K562 (cell line): ENCODE measurements around the gene DDIT3. TPM values are rescaled to one million over a fixed set of nuclear protein-coding genes. Genes with fewer than 3 reads are reported as not detected.

Source experiments
- ATAC-seq: fragments of 200-7000 bp; cut with Tn5 transposase; 3 replicates; pipeline ENCODE4 v1.9.1; 2020; ENCODE audit warnings: moderate library complexity
- BruUV-seq: library from RNA; stranded (reverse); fragments of 400-500 nt; replicated peaks from 2 replicates; lab custom pipeline; 2021; lab: Mats Ljungman, UMichigan
- CTCF ChIA-PET: fragments of 300-600 bp; formaldehyde crosslinking; extraction: SDS; loops from one replicate; lab custom pipeline; 2021; ENCODE audit warnings: low intra/inter-chr PET ratio; lab: Yijun Ruan, JAX
- POLR2A ChIA-PET: fragments of 300-600, 350-650 bp; sonication (Branson Sonifier 250); formaldehyde crosslinking; extraction: SDS; loops from one replicate; lab custom pipeline; 2021; ENCODE audit warnings: antibody characterized with exemption, inconsistent platforms; lab: Yijun Ruan, JAX
- DNase-seq, 4 experiments: peaks; one replicate each; pipeline versions ENCODE4 v3.0.0 to v3.0.0-alpha.2; 2011 to 2018; ENCODE audit warnings: low spot score in 3 of 4, mixed read lengths in 3 of 4; ENCODE audit errors: extremely low read depth in 1 of 4
- FAIRE-seq: peaks from 2 replicates; lab custom pipeline; 2011; peaks lifted over from hg19 to GRCh38; lab: Jason Lieb, UNC
- H2AFZ ChIP-seq: 2 replicates; pipeline ENCODE4 v1.6.0; 2011; ENCODE audit warnings: low read depth, low read length, control low read depth, inconsistent platforms
- H3K27ac ChIP-seq: fragments of 200-600 bp; 3 replicates; pipeline ENCODE4 v1.8.0; 2011; ENCODE audit warnings: low read depth, mild to moderate bottlenecking, control low read depth, inconsistent platforms, low read length, moderate library complexity, mixed read lengths; ENCODE audit errors: extremely low read depth
- H3K27me3 ChIP-seq, 2 experiments: fragments of 300-600 bp in 1 of 2; 2 replicates in 1 of 2; 3 replicates in 1 of 2; pipeline versions ENCODE4 v1.6.0 to v1.8.0; 2011; ENCODE audit warnings: inconsistent platforms in 2 of 2, low read length in 2 of 2, mild to moderate bottlenecking in 1 of 2, mixed read lengths in 1 of 2, moderate library complexity in 1 of 2; ENCODE audit not compliant: control insufficient read depth in 2 of 2, insufficient read depth in 2 of 2
- H3K36me3 ChIP-seq: fragments of 300-600 bp; 3 replicates; pipeline ENCODE4 v1.8.0; 2011; ENCODE audit warnings: mild to moderate bottlenecking, low read length, inconsistent platforms; ENCODE audit not compliant: control insufficient read depth, insufficient read depth
- H3K4me1 ChIP-seq, 2 experiments: fragments of 200-600 bp in 1 of 2; replicated peaks in 1 of 2; 2 replicates in 1 of 2; 3 replicates in 1 of 2; pipeline versions ENCODE4 v1.5.1 to v1.8.0; 2011; ENCODE audit warnings: inconsistent platforms in 2 of 2, low read length in 2 of 2, mild to moderate bottlenecking in 1 of 2, mixed read lengths in 1 of 2, moderate library complexity in 1 of 2; ENCODE audit not compliant: control insufficient read depth in 2 of 2, insufficient read depth in 2 of 2
- H3K4me2 ChIP-seq: 2 replicates; pipeline ENCODE4 v1.6.1; 2011; ENCODE audit warnings: low read length, control low read depth, inconsistent platforms, mixed read lengths; ENCODE audit not compliant: insufficient read depth
- H3K4me3 ChIP-seq: fragments of 200-600 bp; sonication (generic), shearing (Covaris generic); 2 replicates; pipeline ENCODE4 v1.5.1; 2016; ENCODE audit warnings: control low read depth, inconsistent platforms
- H3K79me2 ChIP-seq: fragments of 200-600 bp; 3 replicates; pipeline ENCODE4 v1.8.0; 2011; ENCODE audit warnings: low read length, inconsistent platforms; ENCODE audit not compliant: control insufficient read depth, insufficient read depth
- H3K9ac ChIP-seq, 2 experiments: 2 replicates each; pipeline versions ENCODE4 v1.6.0 to v1.6.1; 2011; ENCODE audit warnings: low read depth in 2 of 2, low read length in 2 of 2, control low read depth in 1 of 2, inconsistent platforms in 1 of 2, mild to moderate bottlenecking in 1 of 2, mixed read lengths in 1 of 2; ENCODE audit not compliant: insufficient read depth in 1 of 2
- H3K9me1 ChIP-seq: one replicate; pipeline ENCODE4 v1.6.0; 2011; ENCODE audit warnings: inconsistent platforms, mild to moderate bottlenecking, low read length, moderate library complexity; ENCODE audit not compliant: control insufficient read depth, insufficient read depth
- H3K9me3 ChIP-seq: replicated peaks from 2 replicates; pipeline ENCODE4 v1.5.1; 2011; ENCODE audit warnings: low read depth, low read length, inconsistent platforms; ENCODE audit not compliant: control insufficient read depth, insufficient read depth
- H4K20me1 ChIP-seq: replicated peaks from 2 replicates; pipeline ENCODE4 v1.6.1; 2011; ENCODE audit warnings: low read length, inconsistent platforms, mixed read lengths; ENCODE audit not compliant: control insufficient read depth, insufficient read depth
- EGR1 ChIP-seq: fragments of 450-650 bp; conservative IDR thresholded peaks from 2 replicates; pipeline ENCODE4 v1.6.1; 2017; ENCODE audit warnings: mild to moderate bottlenecking
- U2AF1 ChIP-seq: fragments of 200-400 bp; formaldehyde crosslinking; optimal IDR thresholded peaks from 2 replicates; pipeline ENCODE3; 2017; ENCODE audit warnings: mild to moderate bottlenecking, low read depth, low read length, moderate library complexity
- VEZF1 ChIP-seq: fragments of 200-800 bp; sonication (Bioruptor generic); IDR thresholded peaks from 2 replicates; pipeline ENCODE4 v1.6.1; 2017; ENCODE audit warnings: missing genetic modification characterization, missing compliant biosample characterization
- ZBTB33 ChIP-seq: sonication (generic); formaldehyde crosslinking; IDR thresholded peaks from 2 replicates; pipeline ENCODE4 v1.8.1; 2023; ENCODE audit warnings: mild to moderate bottlenecking, missing genetic modification reagents
- ZNF518B ChIP-seq: fragments of 250-450 bp; sonication (Bioruptor Pico); IDR thresholded peaks from 2 replicates; pipeline ENCODE4 v1.5.0; 2021; ENCODE audit warnings: mild to moderate bottlenecking, moderate library complexity
- ZNF75A ChIP-seq: fragments of 450-650 bp; formaldehyde crosslinking; IDR thresholded peaks from 2 replicates; pipeline ENCODE4 v1.4.0; 2020; ENCODE audit warnings: mild to moderate bottlenecking
- WGBS: fragments of 100-300 bp; shearing (Covaris generic); methylation state at CpG from one replicate; pipeline ENCODE4 v1.1.6; 2016; ENCODE audit warnings: low coverage, mixed read lengths; ENCODE audit not compliant: insufficient coverage; ENCODE audit errors: missing lambda C conversion rate; 5-methylcytosine and 5-hydroxymethylcytosine counted together
- in situ Hi-C: fragments of 300-500 bp; cut with MboI; formaldehyde crosslinking; loops from 4 replicates; pipeline ENCODE4 v1.15.0; 2018; ENCODE audit warnings: inconsistent platforms, mixed read lengths
- intact Hi-C: fragments of 100-400 bp; cut with micrococcal nuclease; formaldehyde crosslinking; loops from 2 replicates; pipeline ENCODE4 v1.14.2; 2022
- polyA plus RNA-seq, 8 experiments: library from polyadenylated mRNA; depleted of rRNA in 4 of 8; stranded (reverse) in 5 of 8; unstranded in 3 of 8; fragments of >200 nt; fragmentation: Nextera tagmentation in 2 of 8; fragmentation: Illumina TruSeq in 1 of 8; extraction: Ambion mirVana in 2 of 8; extraction: Trizol in 1 of 8; gene quantifications; 2 replicates each; pipeline versions ENCODE4 v1.2.1 to v1.2.3, GENCODE V29; 2011 to 2014; ENCODE audit warnings: inconsistent platforms in 1 of 8, missing spikeins in 1 of 8
- total RNA-seq, 7 experiments: library from RNA; depleted of rRNA in 6 of 7; stranded (reverse); fragments of >200 nt in 6 of 7; fragmentation: Illumina TruSeq in 2 of 7; extraction: Trizol in 2 of 7; gene quantifications; 2 replicates each; pipeline versions ENCODE4 v1.2.1 to v1.2.3, GENCODE V29; 2011 to 2021; ENCODE audit warnings: low replicate concordance in 1 of 7
- TF ChIP-seq, protein P1 (sequence below), 3 experiments: fragments of 200-800 bp in 1 of 3; sonication (Bioruptor generic) in 1 of 3; sonication (generic) in 1 of 3; formaldehyde crosslinking in 1 of 3; IDR thresholded peaks; 2 replicates each; pipeline versions ENCODE4 v1.6.1 to v1.8.0; 2016 to 2022; ENCODE audit warnings: mild to moderate bottlenecking in 2 of 3, missing compliant biosample characterization in 2 of 3, missing genetic modification characterization in 2 of 3, missing genetic modification reagents in 1 of 3

The DDIT3 gene
- total and polyA plus RNA-seq, 9 of the 15 experiments (the other 6 are each of a cell fraction or from before 2014, with no cell fraction given): 59.1 to 272 (median 89.9) TPM

GRCh38 chr12:57476162-57476992, 43.9 kb downstream of the DDIT3 start:
- Histone ChIP-seq H3K27ac (no peak overlapping the region), H3K9me1 (no peaks in the 10 kb centered on the region), H3K9ac (no peak overlapping the region), H3K27me3 (peaks cover 0 to 4% of the 10 kb centered on the region in 2 experiments; a peak in 1 of 5 replicates), H3K4me3 (no peak overlapping the region), H3K4me2 (no peak overlapping the region), H2AFZ (0 out of 2 replicates have a peak overlapping the region, but pooled peaks have one; percentile 93), H3K9me3 (no peaks in the 10 kb centered on the region), H3K79me2 (no peaks in the 10 kb centered on the region), H3K36me3 (no peaks in the 10 kb centered on the region), H4K20me1 (no peaks in the 10 kb centered on the region), H3K4me1 (peaks cover 39 to 51% of the 10 kb centered on the region in 2 experiments)
- intact Hi-C loops (no loop called here), in situ Hi-C loops (no loop called here)
- ChIA-PET POLR2A (interaction anchor here (1.0 kb wide), 2 partner anchors 42 to 52 kb away, joined by 3 read pairs; no protein-coding TSS in a partner anchor), CTCF (no interaction called here)
- DNase-seq: no peak
- BruUV-seq: no TSS peak
- WGBS: 92% methylated on average over 18 of the region's 29 CpGs
- no peak for ATAC-seq
- FAIRE-seq: no peak
- TF ChIP-seq ZNF518B (no peak), ZNF75A (CRISPR knock-in tag) (no peak), U2AF1 (no peak), ZBTB33 (CRISPR knock-in tag) (peak; percentile 41; the same call in 1 of the 2 replicates), VEZF1 (CRISPR knock-in tag) (no peak), EGR1 (0 out of 2 replicates have a peak, but pooled peaks have one; percentile 8)
- TF ChIP-seq, protein P1, sequence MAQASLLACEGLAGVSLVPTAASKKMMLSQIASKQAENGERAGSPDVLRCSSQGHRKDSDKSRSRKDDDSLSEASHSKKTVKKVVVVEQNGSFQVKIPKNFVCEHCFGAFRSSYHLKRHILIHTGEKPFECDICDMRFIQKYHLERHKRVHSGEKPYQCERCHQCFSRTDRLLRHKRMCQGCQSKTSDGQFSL (CRISPR knock-in tag; IDR thresholded peaks at IDR 0.05): peak; percentile 25; the same call in 1 of the 2 replicates
- TF ChIP-seq, protein P1 (tag; IDR thresholded peaks at IDR 0.05): no peak
